Bone marrow (tissue), 2 donors: ENCODE data around the gene CDK11A.
"Not testable (repeated sequence)": the region's sequence is repeated elsewhere in the genome, so short reads cannot be mapped to it uniquely, and the experiment has no call there.

ENCODE experiments used
- DNase-seq, 2 donors: peaks; one replicate each; lab custom pipeline; 2025; lab: John Stamatoyannopoulos, UW

CDK11A gene

DNA sequence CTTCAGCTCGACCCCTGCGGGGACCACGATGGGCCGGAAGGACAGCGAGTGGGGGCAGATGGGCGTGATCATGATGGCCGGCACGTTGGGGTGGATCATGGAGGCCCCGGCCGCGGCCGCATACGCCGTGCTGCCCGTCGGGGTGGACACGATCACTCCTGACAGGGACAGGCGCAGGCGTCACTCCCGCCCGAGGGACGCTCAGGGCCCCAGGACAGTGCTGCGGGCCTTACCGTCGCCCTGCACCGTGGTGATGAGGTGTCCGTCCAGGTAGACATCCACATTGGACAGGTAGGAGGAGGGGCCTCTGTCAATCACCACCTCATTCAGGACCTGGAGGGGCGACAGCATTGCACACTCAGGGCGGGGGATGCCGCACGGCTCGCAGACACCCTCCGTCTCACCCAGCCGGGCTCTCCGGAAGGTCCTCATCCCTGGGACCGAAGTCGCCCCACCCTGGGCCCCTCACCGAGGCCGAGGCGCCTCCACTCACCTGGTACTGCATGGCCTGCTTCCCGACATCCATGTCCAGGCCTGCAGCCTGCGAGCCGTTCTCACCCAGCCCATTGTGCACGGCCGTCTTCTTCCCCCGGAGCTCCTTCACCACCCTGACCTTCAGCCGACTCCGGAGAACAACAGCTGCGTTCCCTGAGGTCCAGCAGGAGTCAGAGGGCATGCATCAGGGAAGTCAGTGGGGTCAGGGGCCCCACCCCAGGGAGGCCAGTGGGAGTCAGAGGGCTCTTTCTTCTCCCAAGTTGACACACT lies 30.1 kb upstream of the CDK11A start:
- no peak for DNase-seq

- no peak for DNase-seq
Measured at GRCh38 chr1:1753607-1754005, 29.4 kb upstream of the CDK11A start.

- no peak for DNase-seq
Measured at GRCh38 chr1:1752636-1753606, 28.8 kb upstream of the CDK11A start.

DNA sequence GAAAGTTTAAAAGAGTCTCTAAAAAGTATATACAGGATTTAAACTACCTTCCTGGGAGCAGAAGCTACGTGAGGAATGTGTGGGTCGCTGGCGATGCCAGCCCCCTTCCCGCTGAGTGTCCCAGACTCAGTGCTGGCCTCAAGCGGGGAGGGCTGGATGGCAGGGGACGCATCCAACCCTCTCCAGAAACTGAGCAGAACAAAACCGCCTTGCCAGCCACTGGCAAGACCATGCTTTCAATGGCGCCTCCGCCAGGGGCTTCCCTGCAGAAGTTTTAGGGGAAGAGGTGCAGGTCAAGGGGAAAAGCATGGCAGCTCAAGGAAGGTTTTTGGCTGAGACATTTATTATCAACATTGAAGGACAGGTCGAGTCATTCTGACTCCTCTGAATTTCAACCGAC lies 28.0 kb upstream of the CDK11A start:
- DNase-seq = no peak

DNA sequence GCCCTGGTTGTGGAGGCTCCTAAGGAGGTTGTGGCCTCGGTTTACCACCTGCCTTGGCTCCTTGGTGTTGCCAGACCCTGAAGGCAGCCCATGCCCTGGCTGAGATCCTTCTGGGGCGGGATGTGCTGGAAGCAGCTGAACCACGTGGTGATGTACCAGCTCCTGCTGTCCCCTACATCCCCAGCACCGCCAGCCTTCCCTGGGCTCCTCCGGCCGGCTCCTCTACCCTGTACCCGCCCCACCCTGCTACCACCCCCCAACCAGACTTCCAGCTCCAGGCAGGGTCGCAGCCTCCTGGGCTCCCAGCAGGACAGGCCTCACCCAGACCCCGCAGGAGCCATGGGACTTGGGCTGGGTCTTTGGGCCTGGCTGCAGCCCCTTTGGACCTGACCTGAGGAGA lies 25.8 kb upstream of the CDK11A start:
- DNase-seq = not testable (repeated sequence)

DNA sequence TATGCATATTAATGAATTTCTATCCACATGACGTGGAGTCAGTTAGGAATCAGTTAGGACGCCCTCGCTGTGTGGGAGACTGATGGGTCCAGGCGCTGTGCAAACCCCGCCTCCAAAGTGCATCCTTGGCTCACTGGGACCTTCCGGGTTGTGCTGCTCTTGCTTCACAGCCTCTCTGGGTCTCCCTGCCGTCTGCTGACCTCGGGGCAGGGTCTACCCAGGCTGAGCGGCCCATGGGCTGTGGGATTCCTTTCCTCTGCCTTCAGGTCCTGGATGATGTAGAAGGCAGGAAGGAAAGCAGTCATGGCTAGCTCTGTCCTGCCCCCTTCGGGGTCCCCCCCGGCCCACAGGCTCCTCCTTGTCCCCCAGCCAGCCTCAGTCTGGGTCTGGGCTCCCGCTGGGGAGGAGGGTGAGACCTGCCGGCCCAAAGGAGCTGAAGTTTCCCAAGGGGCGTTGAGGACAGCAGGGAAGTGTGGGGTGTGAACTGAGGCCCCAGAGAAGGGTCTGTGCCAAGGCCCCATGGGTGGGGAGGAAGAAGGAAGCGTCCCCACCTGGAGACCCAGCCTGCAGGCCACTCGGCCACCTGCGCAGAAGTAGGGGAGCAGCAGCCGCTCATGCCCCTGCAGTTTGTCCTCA lies 24.6 kb upstream of the CDK11A start:
- DNase-seq = no peak

- not testable (repeated sequence) for DNase-seq
Measured at GRCh38 chr1:1746566-1746909, 22.4 kb upstream of the CDK11A start.

DNA sequence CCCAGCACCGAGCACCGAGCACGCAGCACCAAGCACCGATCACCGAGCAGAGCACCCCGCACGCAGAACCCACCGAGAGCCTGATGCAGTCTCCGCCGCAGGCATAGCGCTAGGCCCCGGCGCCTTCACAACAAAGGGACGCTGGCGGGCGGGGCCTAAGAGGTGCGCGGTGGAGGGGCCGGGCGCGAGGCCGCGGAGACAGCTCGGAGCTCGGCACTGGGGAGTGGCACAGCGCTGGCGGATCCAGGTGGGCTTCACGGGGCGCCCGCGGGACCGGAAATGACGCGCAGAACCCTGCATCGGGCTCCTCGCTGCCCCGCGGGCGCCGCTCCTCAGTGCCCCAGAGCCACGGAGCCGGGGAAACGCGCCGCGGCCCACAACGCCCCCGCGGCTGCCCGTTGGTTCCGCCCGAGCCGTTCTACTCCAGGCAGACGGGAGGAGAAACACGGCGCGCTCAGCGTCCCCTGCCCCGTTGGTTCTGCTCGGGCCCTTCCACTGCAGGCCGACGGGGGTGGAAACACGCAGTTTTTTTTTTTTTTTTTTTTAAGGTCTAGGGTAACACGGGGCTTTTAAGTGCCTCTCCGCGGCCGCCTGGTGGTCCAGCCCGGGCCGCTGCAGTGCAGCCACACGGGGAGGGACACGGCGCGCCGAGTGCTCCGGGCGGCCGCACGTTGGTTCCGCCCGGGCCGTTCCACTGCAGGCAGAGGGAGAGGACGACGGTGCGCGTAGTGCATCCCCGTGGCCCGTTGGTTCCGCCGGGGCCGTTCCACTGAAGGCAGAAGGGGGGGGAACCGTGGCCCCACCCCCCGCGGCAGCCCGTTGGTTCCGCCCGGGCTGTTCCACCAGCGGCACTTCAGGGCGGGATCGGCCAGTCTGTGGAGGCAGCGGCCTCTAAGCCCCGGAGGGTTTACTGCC lies 21.8 kb upstream of the CDK11A start:
- peak; percentile 63 to 68 for DNase-seq

DNA sequence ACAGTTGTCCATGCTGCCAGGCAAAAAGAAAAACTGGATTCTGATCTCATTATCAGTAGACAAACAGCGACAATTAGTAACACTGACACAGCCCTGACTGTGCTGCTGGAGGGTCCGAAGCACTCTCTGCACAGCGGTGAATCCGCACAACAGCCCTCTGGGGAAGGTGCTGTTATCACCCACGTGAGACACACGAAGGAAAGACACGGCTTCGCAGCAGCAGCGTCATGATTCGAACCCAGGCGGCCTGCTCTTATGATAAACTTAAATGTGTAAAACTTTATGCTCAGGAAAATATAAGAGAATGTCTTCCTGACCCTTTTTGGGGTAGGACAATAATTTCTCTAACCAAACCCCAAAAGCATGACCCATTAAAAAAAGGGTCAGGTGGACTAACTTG lies 18.4 kb upstream of the CDK11A start:
- DNase-seq = not testable (repeated sequence)

GRCh38 chr1:1741013-1741412 lies 16.9 kb upstream of the CDK11A start:
- not testable (repeated sequence) for DNase-seq

GRCh38 chr1:1738799-1739337 lies 14.7 kb upstream of the CDK11A start:
- not testable (repeated sequence) for DNase-seq

DNA sequence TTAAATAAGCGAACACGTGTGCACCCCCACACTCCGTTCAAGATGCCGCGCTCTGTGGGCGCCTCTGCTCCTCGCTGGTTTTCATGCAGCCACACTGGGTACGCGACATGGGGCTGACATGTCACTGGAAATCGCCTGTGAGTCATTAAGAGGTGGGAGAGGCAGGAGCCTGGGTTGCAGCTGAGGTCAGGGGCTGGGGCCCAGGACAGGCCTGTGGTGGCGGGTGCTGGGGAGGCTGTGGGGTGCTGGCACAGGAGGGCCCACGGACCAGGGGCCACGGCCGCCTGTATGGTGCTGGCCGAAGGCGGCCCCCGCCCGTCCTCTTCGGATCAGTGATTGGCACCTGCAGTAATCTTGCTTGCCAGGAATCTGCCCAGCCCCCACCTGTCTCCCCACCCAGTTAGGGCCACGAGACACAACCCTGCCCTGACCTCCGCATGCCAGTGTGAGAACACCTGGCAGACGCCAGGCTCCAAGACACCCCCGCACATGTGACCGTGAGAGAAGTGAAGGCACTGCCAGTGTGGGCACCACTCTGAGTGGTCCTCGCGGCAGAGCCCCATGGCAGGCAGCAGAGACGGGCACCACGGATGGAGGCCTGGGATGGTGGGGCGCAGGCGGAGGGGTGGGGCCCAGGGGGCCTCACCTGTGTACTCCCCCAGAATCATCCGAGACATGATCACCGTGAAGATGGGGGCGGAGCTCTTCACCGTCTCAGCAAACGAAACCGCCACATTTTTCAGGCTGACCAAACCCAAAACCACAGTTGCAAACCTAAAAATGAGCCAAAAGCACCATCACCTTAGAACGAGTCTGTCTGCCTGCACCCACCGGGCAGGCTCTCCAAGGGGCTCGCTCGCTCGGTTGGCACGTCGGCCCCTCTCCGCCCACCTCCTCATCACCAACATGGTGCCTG lies 13.8 kb upstream of the CDK11A start:
- DNase-seq = not testable (repeated sequence)

GRCh38 chr1:1732381-1732780 lies 8.2 kb upstream of the CDK11A start:
- no peak for DNase-seq

GRCh38 chr1:1730870-1731269 lies 6.7 kb upstream of the CDK11A start:
- DNase-seq = no peak

DNA sequence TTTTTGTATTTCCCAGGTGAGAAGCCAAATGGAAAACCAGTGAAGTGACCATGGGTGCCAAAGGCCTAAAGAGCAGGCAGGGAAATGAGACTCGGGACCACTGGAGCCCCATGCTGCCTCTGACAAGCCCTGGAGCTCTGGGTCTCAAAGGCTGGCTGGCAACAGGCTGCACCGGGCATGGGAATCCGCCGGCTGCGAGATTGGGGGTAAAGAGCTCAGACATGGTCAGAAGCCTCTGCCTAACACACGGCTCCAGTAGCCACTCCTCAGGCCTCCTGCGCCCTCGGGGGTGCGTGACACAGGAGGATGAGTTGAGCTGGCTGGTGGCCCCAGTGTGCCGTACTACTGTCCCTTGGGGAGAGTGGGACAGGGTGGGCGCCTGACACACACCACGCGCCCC lies 6.1 kb upstream of the CDK11A start:
- not testable (repeated sequence) for DNase-seq

DNA sequence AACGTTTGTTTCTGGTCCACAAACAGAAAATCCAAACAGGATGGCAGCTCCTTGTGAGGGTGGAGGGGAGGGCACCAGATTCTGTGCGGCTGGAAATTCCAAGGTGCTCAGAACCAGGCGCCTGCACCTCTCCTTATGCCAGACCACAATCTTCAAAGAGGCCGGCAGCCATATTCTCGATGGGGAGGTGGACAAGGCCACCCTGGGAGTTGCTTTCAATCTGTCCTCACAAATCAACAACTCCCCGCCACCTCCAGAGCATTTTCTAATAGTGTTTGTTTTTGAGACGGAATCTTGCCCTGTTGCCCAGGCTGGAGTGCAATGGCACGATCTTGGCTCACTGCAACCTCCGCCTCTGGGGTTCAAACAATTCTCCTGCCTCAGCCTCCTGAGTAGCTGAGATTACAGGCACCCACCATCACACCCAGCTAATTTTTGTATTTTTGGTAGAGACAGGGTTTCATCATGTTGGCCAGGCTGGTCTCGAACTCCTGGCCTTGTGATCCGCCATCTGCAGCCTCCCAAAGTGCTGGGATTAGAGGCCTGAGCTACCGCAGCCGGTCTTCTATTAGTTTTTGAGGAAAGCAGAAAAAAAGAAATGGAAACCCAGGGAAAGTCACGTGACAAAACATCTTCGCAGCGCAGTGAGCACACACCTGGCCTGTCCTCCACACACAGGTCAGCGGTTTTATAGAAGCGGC lies 5.1 kb upstream of the CDK11A start:
- not testable (repeated sequence) for DNase-seq

GRCh38 chr1:1728308-1729005 lies 4.3 kb upstream of the CDK11A start:
- DNase-seq = not testable (repeated sequence)

GRCh38 chr1:1727131-1727651 lies 3.0 kb upstream of the CDK11A start:
- not testable (repeated sequence) for DNase-seq

DNA sequence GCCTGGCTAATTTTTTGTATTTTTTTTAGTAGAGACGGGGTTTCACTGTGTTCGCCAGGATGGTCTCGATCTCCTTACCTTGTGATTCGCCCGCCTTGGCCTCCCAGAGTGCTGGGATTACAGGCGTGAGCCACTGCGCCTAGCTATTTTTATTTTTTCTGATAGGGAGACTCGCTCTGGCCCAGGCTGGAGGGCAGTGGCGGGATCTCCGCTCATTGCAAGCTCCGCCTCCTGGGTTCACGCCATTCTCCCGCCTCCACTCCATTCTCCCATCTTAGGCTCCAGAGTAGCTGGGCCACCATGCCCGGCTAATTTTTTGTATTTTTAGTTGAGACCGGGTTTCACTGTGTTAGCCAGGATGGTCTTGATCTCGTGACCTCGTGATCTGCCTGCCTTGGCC lies 1.9 kb upstream of the CDK11A start:
- DNase-seq = not testable (repeated sequence)
